Effector CD4-positive, alpha-beta T cell (primary cell): ENCODE measurements around the gene GAD1.

Experiments
- DNase-seq: peaks from one replicate; pipeline ENCODE4 v3.0.0-alpha.2; 2020

The GAD1 gene

GRCh38 chr2:170818036-170818751 is 1.5 kb downstream of the GAD1 start:
- DNase-seq: no peak

GRCh38 chr2:170818752-170819470 is 2.2 kb downstream of the GAD1 start:
- DNase-seq: no peak

- DNase-seq: no peak
These were observed 3.3 kb downstream of the GAD1 start for GRCh38 chr2:170819680-170820664.

- no peak for DNase-seq
These were observed 4.3 kb downstream of the GAD1 start for GRCh38 chr2:170820757-170821530.

- no peak for DNase-seq
These were observed 5.0 kb downstream of the GAD1 start for GRCh38 chr2:170821531-170822289.

- DNase-seq: no peak
These were observed 5.8 kb downstream of the GAD1 start for GRCh38 chr2:170822290-170823087.

- no peak for DNase-seq
These were observed 6.6 kb downstream of the GAD1 start for GRCh38 chr2:170823088-170823897.

GRCh38 chr2:170823898-170824215 is 7.2 kb downstream of the GAD1 start:
- DNase-seq: no peak

- DNase-seq: no peak
These were observed 7.9 kb downstream of the GAD1 start for GRCh38 chr2:170824526-170825015.

- DNase-seq: no peak
These were observed 11.3 kb downstream of the GAD1 start for GRCh38 chr2:170827841-170828532.

GRCh38 chr2:170828533-170828916 is 11.8 kb downstream of the GAD1 start:
- no peak for DNase-seq

GRCh38 chr2:170829036-170829435 is 12.3 kb downstream of the GAD1 start:
- no peak for DNase-seq

GRCh38 chr2:170830166-170830565 is 13.5 kb downstream of the GAD1 start:
- DNase-seq: no peak

GRCh38 chr2:170831115-170831514 is 14.4 kb downstream of the GAD1 start:
- no peak for DNase-seq

GRCh38 chr2:170836027-170836426 is 19.3 kb downstream of the GAD1 start:
- no peak for DNase-seq

- no peak for DNase-seq
These were observed 24.1 kb downstream of the GAD1 start for GRCh38 chr2:170840717-170841210.

- no peak for DNase-seq
These were observed 26.1 kb downstream of the GAD1 start for GRCh38 chr2:170842785-170843184.

GRCh38 chr2:170843656-170844055 is 27.0 kb downstream of the GAD1 start:
- no peak for DNase-seq

- no peak for DNase-seq
These were observed 28.7 kb downstream of the GAD1 start for GRCh38 chr2:170845343-170845742.
